HG03097 (cell line): Measurements from ENCODE around the gene PCSK6.
"Not testable (repeated sequence)": the region's sequence is repeated elsewhere in the genome, so short reads cannot be mapped to it uniquely, and the experiment has no call there.

ENCODE experiments used
- ATAC-seq: cut with Tn5 transposase; IDR thresholded peaks from one replicate; pipeline ENCODE4 v1.9.1; 2021; ENCODE audit not compliant: unreplicated experiment, low FRiP score

The PCSK6 gene

GRCh38 chr15:101388046-101388445 is 101.5 kb downstream of the PCSK6 start:
- ATAC-seq: no peak

GRCh38 chr15:101387574-101387973 is 101.9 kb downstream of the PCSK6 start:
- no peak for ATAC-seq

GRCh38 chr15:101386967-101387366 is 102.5 kb downstream of the PCSK6 start:
- ATAC-seq: no peak

GRCh38 chr15:101386006-101386405 is 103.5 kb downstream of the PCSK6 start:
- no peak for ATAC-seq

- ATAC-seq: no peak
Observed at GRCh38 chr15:101384276-101384675, 105.2 kb downstream of the PCSK6 start.

- no peak for ATAC-seq
Observed at GRCh38 chr15:101382544-101382943, 107.0 kb downstream of the PCSK6 start.

- no peak for ATAC-seq
Observed at GRCh38 chr15:101381671-101382212, 107.8 kb downstream of the PCSK6 start.

- no peak for ATAC-seq
Observed at GRCh38 chr15:101380146-101380545, 109.4 kb downstream of the PCSK6 start.

- ATAC-seq: no peak
Observed at GRCh38 chr15:101379647-101380046, 109.9 kb downstream of the PCSK6 start.

GRCh38 chr15:101378879-101379278 is 110.6 kb downstream of the PCSK6 start:
- no peak for ATAC-seq

GRCh38 chr15:101378171-101378755 is 111.2 kb downstream of the PCSK6 start:
- ATAC-seq: no peak

- ATAC-seq: no peak
Observed at GRCh38 chr15:101376615-101377395, 112.7 kb downstream of the PCSK6 start.

- not testable (repeated sequence) for ATAC-seq
Observed at GRCh38 chr15:101375006-101375405, 114.5 kb downstream of the PCSK6 start.

- ATAC-seq: no peak
Observed at GRCh38 chr15:101374326-101374725, 115.2 kb downstream of the PCSK6 start.

- ATAC-seq: no peak
Observed at GRCh38 chr15:101373577-101373976, 115.9 kb downstream of the PCSK6 start.

- no peak for ATAC-seq
Observed at GRCh38 chr15:101372960-101373525, 116.5 kb downstream of the PCSK6 start.

GRCh38 chr15:101372149-101372577 is 117.3 kb downstream of the PCSK6 start:
- no peak for ATAC-seq

GRCh38 chr15:101371519-101371918 is 118.0 kb downstream of the PCSK6 start:
- no peak for ATAC-seq

GRCh38 chr15:101371081-101371480 is 118.4 kb downstream of the PCSK6 start:
- no peak for ATAC-seq

- ATAC-seq: no peak
Observed at GRCh38 chr15:101370330-101371024, 119.0 kb downstream of the PCSK6 start.

- ATAC-seq: no peak
Observed at GRCh38 chr15:101369676-101370075, 119.8 kb downstream of the PCSK6 start.
